Activated naive CD8-positive, alpha-beta T cell treated with anti-CD3 and anti-CD28 coated beads for 36 hours (primary cell): Measurements from ENCODE around the gene ADAM12. TPM values are rescaled to one million over a fixed set of nuclear protein-coding genes. Genes with fewer than 3 reads are reported as not detected.
"Not testable (repeated sequence)": the region's sequence is repeated elsewhere in the genome, so short reads cannot be mapped to it uniquely, and the experiment has no call there.

Experiments used
- DNase-seq: peaks from one replicate; pipeline ENCODE4 v3.0.0; 2021
- H3K27ac Mint-ChIP-seq: one replicate; pipeline ENCODE4 v1.8.0; 2022; ENCODE audit warnings: mild to moderate bottlenecking, moderate library complexity, mixed read lengths
- H3K27me3 Mint-ChIP-seq: one replicate; pipeline ENCODE4 v1.8.0; 2022; ENCODE audit warnings: mild to moderate bottlenecking, mixed read lengths
- H3K36me3 Mint-ChIP-seq: one replicate; pipeline ENCODE4 v1.8.0; 2021; ENCODE audit warnings: mild to moderate bottlenecking, mixed read lengths
- H3K4me1 Mint-ChIP-seq: one replicate; pipeline ENCODE4 v1.8.0; 2021; ENCODE audit warnings: mixed read lengths
- H3K4me3 Mint-ChIP-seq: one replicate; pipeline ENCODE4 v1.8.0; 2022; ENCODE audit warnings: mild to moderate bottlenecking, moderate library complexity, mixed read lengths
- H3K9me3 Mint-ChIP-seq: one replicate; pipeline ENCODE4 v1.8.0; 2022; ENCODE audit warnings: mixed read lengths
- total RNA-seq, 2 experiments: library from RNA; stranded (reverse); gene quantifications; one replicate each; pipeline ENCODE4 v1.2.3, GENCODE V29; 2021

Gene ADAM12
- total RNA-seq, 2 experiments from 2014 or later: 0.08 TPM; not detected in 1

- Mint-ChIP-seq H3K27me3 (no peaks in the 10 kb centered on the region), H3K4me3 (no peak overlapping the region), H3K9me3 (peaks cover 6% of the 10 kb centered on the region), H3K27ac (no peak overlapping the region), H3K4me1 (no peaks in the 10 kb centered on the region), H3K36me3 (no peaks in the 10 kb centered on the region)
- DNase-seq: no peak
Measured at GRCh38 chr10:125992254-125992653, 396.0 kb downstream of the ADAM12 start.

DNA sequence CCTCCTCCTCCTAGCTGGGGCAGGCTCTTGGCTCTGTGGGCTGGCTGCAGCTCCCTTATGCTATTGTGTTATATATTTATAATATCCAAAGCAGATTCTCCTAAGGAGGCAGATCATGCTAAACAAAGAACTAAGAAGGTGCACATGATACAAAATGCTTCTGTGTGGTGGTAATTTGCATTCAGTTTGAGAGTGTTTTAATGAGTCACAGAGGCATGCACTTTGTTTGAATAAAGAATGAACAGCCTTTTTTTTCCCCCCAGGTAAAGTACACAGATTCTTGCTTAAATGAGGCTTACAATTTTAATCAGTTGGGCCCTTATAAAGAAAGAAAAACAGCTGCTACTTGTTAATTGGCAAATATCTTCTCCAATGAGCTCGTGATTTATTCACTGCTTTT is 396.9 kb downstream of the ADAM12 start:
- Mint-ChIP-seq H3K36me3 (no peaks in the 10 kb centered on the region), H3K4me3 (no peak overlapping the region)

GRCh38 chr10:125990974-125991373 is 397.3 kb downstream of the ADAM12 start:
- H3K27ac Mint-ChIP-seq: no peak overlapping the region
- peaks cover 6% of the 10 kb centered on the region for H3K9me3 Mint-ChIP-seq
- no peaks in the 10 kb centered on the region for H3K27me3 Mint-ChIP-seq
- H3K4me3 Mint-ChIP-seq: no peak overlapping the region
- no peaks in the 10 kb centered on the region for H3K4me1 Mint-ChIP-seq
- H3K36me3 Mint-ChIP-seq: no peaks in the 10 kb centered on the region
- no peak for DNase-seq

More for the DNA sequence above, 396.9 kb downstream of the ADAM12 start:
- Mint-ChIP-seq H3K9me3 (peaks cover 6% of the 10 kb centered on the region), H3K27ac (no peak overlapping the region), H3K4me1 (no peaks in the 10 kb centered on the region), H3K27me3 (no peaks in the 10 kb centered on the region)
- DNase-seq: no peak

DNA sequence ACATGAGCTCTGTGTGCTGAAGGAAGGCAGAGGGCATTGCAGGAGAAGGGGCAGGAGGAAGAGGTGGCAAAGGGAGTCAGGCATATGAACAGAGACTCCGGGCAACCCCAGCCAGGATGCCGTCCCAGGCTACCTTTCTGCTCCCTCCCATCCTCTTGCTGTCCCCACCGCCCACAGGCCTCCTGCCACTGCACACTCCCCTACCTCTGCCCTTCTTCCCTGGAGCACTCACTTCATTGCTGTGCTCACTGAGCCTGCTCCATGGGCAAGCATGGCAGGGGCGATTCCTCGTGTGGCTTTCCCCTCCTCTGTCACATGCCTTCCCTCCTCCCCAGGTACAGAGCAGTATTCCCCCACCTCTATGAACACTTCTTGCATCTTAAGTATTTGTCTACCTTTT is 398.5 kb downstream of the ADAM12 start:
- peaks cover 6% of the 10 kb centered on the region for H3K9me3 Mint-ChIP-seq
- H3K27me3 Mint-ChIP-seq: no peaks in the 10 kb centered on the region
- H3K36me3 Mint-ChIP-seq: no peaks in the 10 kb centered on the region
- DNase-seq: no peak
- H3K27ac Mint-ChIP-seq: no peak overlapping the region
- H3K4me3 Mint-ChIP-seq: no peak overlapping the region
- no peaks in the 10 kb centered on the region for H3K4me1 Mint-ChIP-seq

DNA sequence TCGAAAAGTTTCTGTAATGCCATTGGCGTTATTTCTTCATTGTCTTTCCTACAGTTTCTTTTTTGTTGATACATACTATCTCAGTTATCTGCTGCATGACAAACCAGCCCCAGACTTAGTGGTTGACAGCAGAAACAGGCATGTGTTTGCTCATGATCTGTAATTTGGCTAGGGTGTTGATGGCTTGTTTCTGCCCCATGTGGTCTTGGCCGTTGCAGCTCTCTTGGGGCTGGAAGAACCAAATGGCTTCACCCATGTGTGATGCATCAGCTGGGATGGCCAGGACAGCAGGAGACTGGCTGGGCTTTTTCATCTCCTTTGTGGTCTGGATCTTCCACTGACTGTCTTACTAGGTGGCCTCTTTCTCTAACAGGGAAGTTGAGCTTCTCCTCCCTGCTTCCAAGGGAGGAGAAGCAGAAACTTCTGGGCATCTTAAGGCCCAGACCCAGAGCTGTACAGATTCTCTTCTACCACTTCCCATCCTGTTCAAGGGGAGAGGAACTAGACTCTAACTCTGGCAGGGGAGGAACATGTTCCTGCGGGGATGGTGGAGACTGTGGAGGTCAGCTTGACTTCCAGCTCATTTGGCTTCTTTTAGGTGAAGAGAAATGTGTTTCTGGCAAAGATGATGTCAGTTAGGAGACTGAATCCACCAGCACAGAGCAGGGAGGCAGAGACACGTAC is 402.6 kb downstream of the ADAM12 start:
- H3K4me3 Mint-ChIP-seq: no peak overlapping the region
- H3K27me3 Mint-ChIP-seq: peaks cover 3% of the 10 kb centered on the region
- no peaks in the 10 kb centered on the region for H3K4me1 Mint-ChIP-seq

DNA sequence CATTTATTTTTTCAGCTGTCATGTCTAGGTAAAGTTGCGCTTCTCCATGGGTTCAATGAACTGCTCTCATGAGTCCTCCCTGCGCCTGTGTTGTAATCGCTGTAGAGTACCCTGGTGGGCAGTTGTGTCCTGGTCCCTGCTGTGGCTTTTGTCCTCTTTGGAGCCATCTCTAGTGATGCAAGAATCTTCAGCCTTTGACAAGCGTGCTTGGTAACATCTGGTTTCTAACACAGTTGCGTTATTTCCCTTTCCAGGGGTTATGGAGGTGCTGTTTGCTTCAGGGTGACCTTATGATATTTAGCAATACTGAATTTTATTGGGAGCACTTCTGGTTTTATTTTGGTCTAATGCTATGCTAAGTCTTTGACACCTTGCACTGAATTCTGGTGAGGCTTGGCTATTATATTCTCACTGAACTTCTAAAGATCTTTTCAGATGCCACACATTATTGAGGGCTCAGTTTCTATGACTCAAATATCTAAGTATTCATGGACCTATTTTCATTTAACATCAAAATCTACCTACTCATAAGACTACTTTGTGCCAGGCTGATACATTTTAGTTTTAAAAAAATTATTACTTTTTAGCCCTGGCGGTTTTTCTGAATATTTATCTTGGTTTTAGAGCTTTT is 403.3 kb downstream of the ADAM12 start:
- Mint-ChIP-seq H3K4me3 (no peak overlapping the region), H3K9me3 (no peaks in the 10 kb centered on the region), H3K36me3 (no peaks in the 10 kb centered on the region), H3K27ac (no peak overlapping the region), H3K4me1 (no peaks in the 10 kb centered on the region), H3K27me3 (peaks cover 3% of the 10 kb centered on the region)
- no peak for DNase-seq

More for the DNA sequence above, 402.6 kb downstream of the ADAM12 start:
- Mint-ChIP-seq H3K9me3 (peaks cover 4% of the 10 kb centered on the region), H3K27ac (no peak overlapping the region), H3K36me3 (no peaks in the 10 kb centered on the region)
- no peak for DNase-seq

DNA sequence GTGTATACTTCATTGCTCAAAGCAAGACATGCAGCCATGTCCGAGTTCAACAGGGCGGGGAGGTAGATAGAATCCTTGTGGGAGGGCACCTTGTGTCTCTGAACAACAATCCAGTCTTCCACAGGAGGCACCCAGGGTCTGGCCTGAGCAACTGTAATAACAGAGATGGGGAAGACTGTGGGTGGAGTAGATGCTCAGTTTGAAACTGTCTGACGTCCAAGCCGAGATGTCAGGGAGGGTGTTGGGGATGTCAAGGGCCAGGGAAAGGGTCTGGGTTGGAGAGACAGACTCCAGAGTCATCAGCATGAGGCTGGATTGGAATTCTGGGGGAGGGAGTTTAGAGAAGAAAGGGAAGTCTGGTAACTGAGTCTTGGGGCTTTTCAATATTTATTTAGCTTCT is 403.9 kb downstream of the ADAM12 start:
- no peaks in the 10 kb centered on the region for H3K9me3 Mint-ChIP-seq
- H3K4me1 Mint-ChIP-seq: no peaks in the 10 kb centered on the region
- H3K4me3 Mint-ChIP-seq: no peak overlapping the region
- no peak overlapping the region for H3K27ac Mint-ChIP-seq
- no peaks in the 10 kb centered on the region for H3K36me3 Mint-ChIP-seq
- H3K27me3 Mint-ChIP-seq: peaks cover 3% of the 10 kb centered on the region
- DNase-seq: no peak

DNA sequence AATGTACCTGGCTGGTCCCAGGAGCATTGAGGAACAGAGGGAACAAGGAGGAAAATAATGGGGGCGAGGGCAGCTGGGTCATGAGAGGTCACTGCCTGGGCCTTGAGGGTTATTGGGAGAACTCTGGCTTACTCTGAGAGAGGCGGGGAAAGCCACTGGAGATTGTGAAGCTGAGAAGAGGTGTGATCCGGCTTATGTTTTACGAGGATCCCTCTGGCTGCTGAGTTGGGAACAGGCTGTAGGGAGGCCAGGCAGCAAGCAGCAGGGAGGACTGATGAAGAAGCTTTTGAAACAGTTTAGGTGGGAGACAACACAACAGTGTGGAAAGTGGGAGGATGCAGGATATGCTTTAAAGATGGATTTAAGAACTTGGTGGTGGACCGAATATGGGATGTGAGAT is 404.6 kb downstream of the ADAM12 start:
- Mint-ChIP-seq H3K4me1 (no peaks in the 10 kb centered on the region), H3K27me3 (peaks cover 8% of the 10 kb centered on the region), H3K36me3 (no peaks in the 10 kb centered on the region), H3K9me3 (no peaks in the 10 kb centered on the region), H3K4me3 (no peak overlapping the region), H3K27ac (no peak overlapping the region)
- no peak for DNase-seq

DNA sequence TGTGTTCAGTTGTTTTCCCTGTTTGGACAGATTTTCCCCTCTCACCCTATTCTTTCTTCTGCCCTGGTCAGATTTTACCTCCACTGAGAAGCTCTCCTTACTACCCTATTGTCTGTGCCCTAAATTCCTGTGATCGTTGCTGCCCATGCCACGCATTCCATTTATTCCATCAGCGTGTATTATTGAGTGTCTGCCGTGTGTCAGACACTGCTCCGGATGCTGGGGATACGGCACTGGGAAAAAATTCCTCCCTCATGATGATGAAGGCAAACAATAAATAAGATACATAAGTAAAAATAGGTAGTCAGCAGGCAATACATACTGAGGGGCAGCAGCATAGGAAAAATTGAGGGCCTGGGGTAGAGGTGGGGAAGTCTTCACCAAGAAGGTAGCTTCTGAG is 405.1 kb downstream of the ADAM12 start:
- DNase-seq: no peak
- H3K4me3 Mint-ChIP-seq: no peak overlapping the region
- H3K27ac Mint-ChIP-seq: no peak overlapping the region
- no peaks in the 10 kb centered on the region for H3K9me3 Mint-ChIP-seq
- H3K27me3 Mint-ChIP-seq: peaks cover 8% of the 10 kb centered on the region
- H3K36me3 Mint-ChIP-seq: no peaks in the 10 kb centered on the region
- H3K4me1 Mint-ChIP-seq: no peaks in the 10 kb centered on the region

- Mint-ChIP-seq H3K4me3 (no peak overlapping the region), H3K4me1 (no peaks in the 10 kb centered on the region), H3K27ac (no peak overlapping the region), H3K36me3 (no peaks in the 10 kb centered on the region), H3K27me3 (peaks cover 9% of the 10 kb centered on the region), H3K9me3 (no peaks in the 10 kb centered on the region)
- peak; percentile 2 for DNase-seq
Measured at GRCh38 chr10:125982260-125982948, 405.9 kb downstream of the ADAM12 start.

DNA sequence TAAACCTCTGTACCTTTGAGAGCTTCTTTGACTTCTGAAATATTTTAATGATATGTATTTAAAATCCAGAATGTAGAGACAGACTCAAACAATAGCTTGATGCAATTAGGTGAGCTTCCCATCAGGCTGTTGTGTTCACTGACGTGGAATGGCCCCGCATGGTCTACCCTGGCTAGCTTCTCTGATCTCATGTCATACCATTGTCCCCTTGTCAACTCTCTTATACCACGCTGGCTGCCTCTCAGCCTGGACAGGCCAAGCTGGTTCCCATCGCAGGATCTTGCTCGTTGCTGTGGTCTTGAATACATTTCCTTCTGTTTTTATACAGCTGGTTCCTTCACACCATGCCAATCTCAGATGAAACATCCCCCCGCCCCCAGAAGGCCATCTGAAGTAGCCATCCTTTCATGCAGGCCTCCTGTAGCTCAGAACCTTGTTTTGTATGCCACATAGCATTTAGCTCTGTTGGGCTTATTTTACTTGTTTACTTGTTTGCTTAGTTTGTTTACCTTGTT is 407.7 kb downstream of the ADAM12 start:
- Mint-ChIP-seq H3K9me3 (no peaks in the 10 kb centered on the region), H3K27me3 (peaks cover 11% of the 10 kb centered on the region), H3K36me3 (no peaks in the 10 kb centered on the region)

DNA sequence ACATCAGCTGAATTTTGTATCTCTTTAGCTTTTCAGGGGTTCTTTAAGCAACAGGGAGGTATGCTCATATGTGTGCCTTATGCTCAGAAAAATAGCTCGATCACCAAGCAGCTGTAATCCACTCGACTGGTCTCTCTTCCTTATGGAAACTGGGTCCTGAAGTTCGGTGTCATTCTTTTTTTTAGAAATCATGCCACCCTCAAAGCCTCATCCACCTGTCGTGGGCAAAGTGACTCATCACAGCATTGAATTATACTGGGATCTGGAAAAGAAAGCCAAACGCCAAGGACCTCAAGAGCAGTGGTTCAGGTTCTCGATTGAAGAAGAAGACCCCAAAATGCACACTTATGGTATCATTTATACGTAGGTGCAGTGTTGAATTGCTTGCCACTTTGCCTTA is 408.3 kb downstream of the ADAM12 start:
- DNase-seq: no peak
- Mint-ChIP-seq H3K4me3 (no peak overlapping the region), H3K27me3 (peaks cover 11% of the 10 kb centered on the region), H3K27ac (no peak overlapping the region), H3K9me3 (no peaks in the 10 kb centered on the region), H3K4me1 (no peaks in the 10 kb centered on the region), H3K36me3 (no peaks in the 10 kb centered on the region)

More for the DNA sequence above, 407.7 kb downstream of the ADAM12 start:
- H3K4me1 Mint-ChIP-seq: no peaks in the 10 kb centered on the region
- no peak for DNase-seq
- no peak overlapping the region for H3K4me3 Mint-ChIP-seq
- no peak overlapping the region for H3K27ac Mint-ChIP-seq

DNA sequence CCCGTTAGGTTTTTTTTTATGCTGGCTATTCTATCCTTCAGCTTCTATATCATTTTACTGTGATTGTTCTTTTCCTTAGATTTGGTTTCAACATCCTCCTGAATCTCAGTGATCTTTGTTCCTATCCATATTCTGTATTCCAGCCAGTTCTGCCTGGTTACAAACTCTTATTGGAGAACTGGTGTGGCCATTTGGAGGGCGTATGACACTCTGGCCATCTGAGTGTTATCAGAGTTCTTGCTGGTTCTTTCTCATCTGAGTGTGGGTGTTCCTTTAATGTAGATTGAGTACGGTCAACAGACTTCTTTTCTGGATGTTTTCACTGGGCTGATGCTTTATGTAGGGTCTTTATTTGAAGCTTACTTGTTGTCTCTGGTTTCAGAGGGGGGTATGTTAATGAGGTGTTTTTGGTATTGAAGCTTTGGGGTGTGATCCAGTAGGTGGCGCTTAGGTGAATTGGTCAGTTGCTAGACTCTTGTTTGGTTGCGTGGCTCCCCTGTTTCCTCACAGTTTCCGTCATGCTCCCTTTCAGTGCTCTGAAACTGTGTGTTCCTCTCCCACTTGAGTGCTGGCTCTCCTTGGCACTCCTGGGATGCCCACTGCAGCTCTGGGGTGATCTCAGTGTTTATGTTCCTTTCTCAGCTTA is 411.2 kb downstream of the ADAM12 start:
- Mint-ChIP-seq H3K9me3 (no peaks in the 10 kb centered on the region), H3K27me3 (peaks cover 9% of the 10 kb centered on the region), H3K36me3 (no peaks in the 10 kb centered on the region), H3K27ac (no peak overlapping the region), H3K4me1 (no peaks in the 10 kb centered on the region), H3K4me3 (no peak overlapping the region)
- no peak for DNase-seq

DNA sequence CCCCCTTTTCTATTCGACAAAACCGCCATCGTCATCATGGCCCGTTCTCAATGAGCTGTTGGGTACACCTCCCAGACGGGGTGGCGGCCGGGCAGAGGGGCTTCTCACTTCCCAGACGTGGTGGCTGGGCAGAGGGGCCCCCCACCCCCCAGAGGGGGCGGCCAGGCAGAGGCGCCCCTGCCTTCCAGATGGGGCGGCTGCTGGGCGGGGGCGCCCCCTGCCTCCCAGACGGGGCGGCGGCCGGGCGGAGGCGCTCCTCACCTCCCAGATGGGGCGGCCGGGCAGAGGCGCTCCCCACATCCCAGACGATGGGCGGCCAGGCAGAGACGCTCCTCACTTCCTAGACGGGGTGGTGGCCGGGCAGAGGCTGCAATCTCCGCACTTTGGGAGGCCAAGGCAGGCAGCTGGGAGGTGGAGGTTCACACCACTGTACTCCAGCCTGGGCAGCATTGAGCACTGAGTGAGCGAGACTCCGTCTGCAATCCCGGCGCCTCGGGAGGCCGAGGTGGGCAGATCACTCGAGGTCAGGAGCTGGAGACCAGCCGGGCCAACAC is 418.1 kb downstream of the ADAM12 start:
- not testable (repeated sequence) for H3K4me1 Mint-ChIP-seq, H3K27ac Mint-ChIP-seq, DNase-seq, H3K9me3 Mint-ChIP-seq, H3K36me3 Mint-ChIP-seq, H3K4me3 Mint-ChIP-seq, H3K27me3 Mint-ChIP-seq

- no peak for DNase-seq
- no peak overlapping the region for H3K4me3 Mint-ChIP-seq
- H3K36me3 Mint-ChIP-seq: no peaks in the 10 kb centered on the region
- no peaks in the 10 kb centered on the region for H3K4me1 Mint-ChIP-seq
- H3K27ac Mint-ChIP-seq: no peak overlapping the region
- H3K27me3 Mint-ChIP-seq: no peaks in the 10 kb centered on the region
- H3K9me3 Mint-ChIP-seq: peaks cover 1% of the 10 kb centered on the region
Measured at GRCh38 chr10:125967533-125967932, 420.7 kb downstream of the ADAM12 start.
